ENCODE measurements around the gene CENPVL3.
A peak's percentile ranks its signal among the peaks of the same experiment; 100 is the strongest.
"Not testable (repeated sequence)": the region's sequence is repeated elsewhere in the genome, so short reads cannot be mapped to it uniquely, and the experiment has no call there.

CENPVL3 gene

GRCh38 chrX:51618241-51619155, at the start of gene CENPVL3:
Gene CENPVL3, minus strand, starts transcription at chrX:51618912. Its CDS starts 39 bp downstream, at chrX:51618873.
- not testable (repeated sequence) for DNase-seq

GRCh38 chrX:51665981-51666380, 47.3 kb upstream of the CENPVL3 start:
- DNase-seq = no peak

GRCh38 chrX:51643377-51643776, 24.7 kb upstream of the CENPVL3 start:
- no peak for DNase-seq

GRCh38 chrX:51641421-51642021, 22.8 kb upstream of the CENPVL3 start:
- peak; percentile 33 for DNase-seq

- DNase-seq = not testable (repeated sequence)
Measured at GRCh38 chrX:51636511-51636910, 17.8 kb upstream of the CENPVL3 start.

GRCh38 chrX:51614353-51615012, 4.2 kb downstream of the CENPVL3 start:
- DNase-seq = no peak

GRCh38 chrX:51608766-51609165, 9.9 kb downstream of the CENPVL3 start:
- DNase-seq = no peak

GRCh38 chrX:51608126-51608525, 10.6 kb downstream of the CENPVL3 start:
- DNase-seq = no peak

GRCh38 chrX:51606446-51606845, 12.3 kb downstream of the CENPVL3 start:
- no peak for DNase-seq

GRCh38 chrX:51598899-51599298, 19.8 kb downstream of the CENPVL3 start:
- DNase-seq = no peak

GRCh38 chrX:51571874-51572273, 46.8 kb downstream of the CENPVL3 start:
- no peak for DNase-seq

GRCh38 chrX:51569561-51569960, 49.2 kb downstream of the CENPVL3 start:
- DNase-seq = no peak

- no peak for DNase-seq
Measured at GRCh38 chrX:51568586-51568985, 50.1 kb downstream of the CENPVL3 start.

All from midbrain (tissue), 1 donor.